ENCODE measurements around the gene DDX18.
A peak's percentile ranks its signal among the peaks of the same experiment; 100 is the strongest.

- TF ChIP-seq CTCF (IDR thresholded peaks at IDR 0.05) = peak; percentile 99
- TF ChIP-seq EZH2 (IDR thresholded peaks at IDR 0.05; ENCODE audit: borderline replicate concordance, insufficient read depth, low read depth, low read length, poor library complexity, severe bottlenecking) = no peak
These were observed at the start of gene DDX18 for GRCh38 chr2:117814417-117815264.

Data from B cell (primary cell).